Epidermal melanocyte (primary cell): ENCODE measurements around the gene TNNC1.
A peak's percentile ranks its signal among the peaks of the same experiment; 100 is the strongest.

ENCODE experiments used
- DNase-seq: peaks from one replicate; pipeline ENCODE4 v3.0.0; 2011; ENCODE audit warnings: low spot score; ENCODE audit not compliant: insufficient read length

The TNNC1 gene

DNA sequence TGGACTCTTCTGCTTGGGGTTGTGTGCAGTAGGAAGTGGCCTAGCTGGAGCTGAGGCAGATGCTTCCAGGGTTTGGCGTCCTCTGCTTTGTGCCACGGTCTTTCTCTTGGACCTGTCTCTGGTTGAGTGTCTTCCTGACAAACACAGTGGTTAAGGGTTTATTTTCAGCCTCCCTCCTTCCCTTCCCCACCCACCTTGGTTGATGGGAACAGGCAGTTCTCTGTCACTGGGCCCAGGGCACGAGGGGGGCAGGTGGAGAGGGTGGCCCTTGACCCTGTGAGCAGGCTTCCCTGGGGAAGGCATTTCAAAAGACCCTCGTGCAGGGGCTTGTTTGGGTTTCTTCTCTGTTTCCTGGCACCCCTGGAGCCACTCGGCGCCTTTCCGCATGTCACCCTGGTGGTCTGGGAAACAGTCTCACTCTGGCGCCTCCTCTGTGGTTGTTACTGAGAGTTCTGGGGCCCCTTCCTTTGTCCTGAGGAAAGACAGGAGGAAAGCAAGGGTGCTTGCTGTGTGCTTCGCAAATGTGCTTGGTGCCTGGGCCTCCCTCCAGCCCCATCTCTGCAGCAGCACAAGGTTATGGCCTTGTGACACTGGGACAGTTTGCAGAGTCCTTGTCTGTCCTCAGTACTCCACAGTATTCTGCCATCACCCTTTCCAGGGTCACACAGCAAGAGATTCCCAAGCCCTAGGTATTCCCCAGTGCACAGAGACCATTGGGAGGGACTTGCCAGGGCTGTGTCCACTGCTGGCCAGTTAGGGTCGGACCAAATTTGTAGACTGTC is 31.0 kb upstream of the TNNC1 start:
- no peak for DNase-seq

DNA sequence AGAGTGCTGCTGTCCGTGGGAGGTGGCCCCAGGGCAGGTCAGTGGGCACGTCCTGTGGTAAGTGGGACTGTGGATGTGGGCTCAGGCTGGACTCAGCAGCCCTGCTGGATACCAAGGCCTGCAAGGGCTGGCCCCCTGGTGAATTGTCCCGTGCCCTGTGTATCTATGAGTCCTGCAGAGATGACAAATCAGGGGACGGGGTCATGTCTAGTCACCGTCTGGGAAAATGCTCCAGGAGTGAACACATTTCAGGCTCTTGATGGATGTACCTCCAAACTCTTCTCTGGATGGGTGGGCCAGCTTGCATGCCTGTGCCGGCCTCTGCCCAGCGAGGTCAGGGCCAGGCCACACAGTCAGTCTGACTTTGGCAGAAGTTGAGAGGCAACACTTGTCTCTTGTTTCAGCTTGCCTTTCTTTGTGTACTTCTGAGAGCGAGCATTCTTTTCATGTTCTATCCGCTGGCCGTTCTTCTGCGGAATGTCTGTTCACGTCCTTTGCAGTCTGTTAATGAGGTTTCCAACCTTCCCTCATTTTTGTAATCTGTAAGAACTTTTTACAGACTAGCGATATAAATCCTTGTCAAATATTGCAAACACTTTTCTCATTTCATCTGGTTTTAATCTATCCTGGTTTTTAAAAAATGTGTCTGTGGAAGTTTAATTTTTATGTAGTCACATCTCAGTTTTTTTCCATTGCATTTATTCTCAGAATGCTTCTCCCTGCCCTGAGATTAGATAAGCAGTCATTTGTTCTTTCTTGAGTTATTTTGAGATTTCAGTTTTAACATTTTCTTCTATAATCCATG is 29.9 kb upstream of the TNNC1 start:
- DNase-seq: peak; percentile 41

- DNase-seq: no peak
Observed at GRCh38 chr3:52483081-52483480, 29.2 kb upstream of the TNNC1 start.

DNA sequence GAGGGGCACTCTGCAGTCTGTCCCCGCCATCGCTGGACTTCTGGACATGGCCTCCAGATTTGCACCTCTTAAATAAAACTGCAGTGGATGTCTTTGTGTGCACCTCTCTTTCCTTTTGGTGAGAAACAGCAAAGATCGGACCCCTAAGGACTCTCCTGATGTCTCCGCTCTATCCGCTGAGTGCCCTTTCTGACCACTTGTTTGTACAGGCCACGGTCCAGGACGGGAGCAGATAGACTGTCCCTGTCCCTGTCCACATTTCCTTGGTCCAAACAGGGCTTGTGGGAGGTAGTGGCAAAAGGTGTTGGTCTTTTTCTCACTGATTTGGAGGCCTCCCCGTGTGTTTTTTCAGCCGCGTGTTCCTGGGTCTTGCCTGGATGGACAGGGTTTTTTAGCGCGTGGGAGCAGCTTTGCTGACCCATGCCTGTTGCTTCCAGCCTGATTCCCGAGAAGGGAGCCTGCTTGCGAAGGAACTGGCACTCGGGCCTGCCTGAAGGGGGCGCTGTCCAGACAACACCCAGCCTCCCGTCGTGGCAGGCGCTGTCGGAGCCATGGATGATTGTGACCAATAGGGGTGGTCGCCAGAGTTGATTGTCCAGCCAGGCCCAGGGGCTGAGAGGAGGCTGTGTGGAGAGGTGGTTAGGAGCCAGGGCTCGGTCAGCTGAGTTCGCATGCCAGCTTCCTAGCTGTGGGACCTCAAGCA is 28.1 kb upstream of the TNNC1 start:
- no peak for DNase-seq

DNA sequence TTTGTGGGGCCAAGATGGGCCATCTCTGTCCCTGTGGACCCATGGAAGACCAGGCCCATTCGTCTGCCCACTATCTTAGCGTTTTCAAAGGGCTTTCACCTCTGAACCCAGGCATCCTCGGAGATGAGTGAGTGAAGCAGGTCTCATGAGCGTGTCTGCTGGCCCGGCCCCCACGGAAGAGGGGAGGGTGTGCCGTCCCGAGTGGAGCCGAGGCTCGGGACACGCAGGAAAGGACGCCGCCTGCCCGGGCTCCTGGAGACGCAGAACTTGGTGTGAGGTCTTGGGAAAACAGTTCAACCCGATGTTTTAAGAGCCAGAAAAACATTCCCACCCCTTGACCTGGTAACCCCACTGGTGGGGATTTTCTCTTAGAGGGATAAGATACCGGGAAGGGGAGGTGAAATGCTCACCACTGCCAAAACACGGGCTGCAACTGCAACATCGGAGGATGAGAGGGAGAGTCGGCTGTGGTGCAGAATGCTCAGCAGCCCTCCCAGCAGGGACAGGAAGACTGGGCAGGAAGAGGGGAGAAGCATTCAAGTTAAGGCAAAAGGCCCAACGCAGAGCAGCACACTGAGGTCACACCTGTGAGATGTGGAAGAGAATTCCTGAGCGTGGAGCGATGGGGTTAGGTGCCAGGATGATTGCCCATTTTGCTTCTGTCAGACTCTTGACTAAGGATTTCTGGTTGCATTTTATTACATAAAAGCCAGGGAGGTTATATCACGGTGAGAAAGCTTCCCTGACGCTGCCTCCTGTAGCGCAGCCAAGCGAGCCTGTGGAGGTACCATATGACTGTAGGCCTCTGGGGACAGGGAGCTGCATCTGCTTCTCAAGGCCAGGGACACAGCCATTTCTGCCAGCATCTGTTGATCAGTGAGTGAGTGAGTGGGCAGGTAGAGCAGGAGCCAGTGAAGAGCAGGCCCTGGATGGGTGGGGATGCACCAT is 27.2 kb upstream of the TNNC1 start:
- no peak for DNase-seq

DNA sequence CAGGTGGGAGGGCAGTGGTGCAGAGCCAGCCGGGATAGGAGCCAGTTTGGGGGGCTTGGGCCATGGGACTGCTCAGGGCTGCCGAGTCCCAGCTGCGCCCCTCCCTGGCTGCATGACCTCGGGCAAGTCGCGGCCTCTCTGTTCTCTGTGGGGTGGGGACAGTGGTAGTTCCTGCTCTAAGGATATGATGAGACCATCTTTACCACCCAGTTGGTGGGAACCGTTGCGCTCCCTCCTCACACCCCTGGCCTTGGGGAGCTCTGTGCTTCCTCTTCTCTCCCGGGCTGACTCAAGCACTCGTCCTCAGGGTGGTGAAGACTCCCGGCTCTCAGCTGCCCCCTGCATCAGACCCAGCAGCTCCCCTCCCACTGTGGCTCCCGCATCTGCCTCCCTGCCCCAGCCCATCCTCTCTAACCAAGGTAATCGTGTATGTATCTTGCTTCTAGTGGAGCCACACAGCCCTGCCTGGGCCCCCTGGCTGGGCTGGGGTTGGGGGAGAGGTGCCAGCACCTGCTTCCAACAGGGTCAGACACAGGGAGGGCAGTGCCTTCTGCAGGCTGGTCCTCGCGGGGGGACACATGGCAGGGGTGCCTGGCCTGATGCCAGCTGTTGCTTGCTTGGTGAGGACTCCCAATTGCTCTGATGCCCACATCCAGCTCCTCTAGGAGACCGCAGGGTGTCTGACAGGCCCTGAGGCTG is 26.2 kb upstream of the TNNC1 start:
- DNase-seq: no peak

- DNase-seq: no peak
Observed at GRCh38 chr3:52479037-52479876, 25.4 kb upstream of the TNNC1 start.

- no peak for DNase-seq
Observed at GRCh38 chr3:52477796-52478095, 23.9 kb upstream of the TNNC1 start.

DNA sequence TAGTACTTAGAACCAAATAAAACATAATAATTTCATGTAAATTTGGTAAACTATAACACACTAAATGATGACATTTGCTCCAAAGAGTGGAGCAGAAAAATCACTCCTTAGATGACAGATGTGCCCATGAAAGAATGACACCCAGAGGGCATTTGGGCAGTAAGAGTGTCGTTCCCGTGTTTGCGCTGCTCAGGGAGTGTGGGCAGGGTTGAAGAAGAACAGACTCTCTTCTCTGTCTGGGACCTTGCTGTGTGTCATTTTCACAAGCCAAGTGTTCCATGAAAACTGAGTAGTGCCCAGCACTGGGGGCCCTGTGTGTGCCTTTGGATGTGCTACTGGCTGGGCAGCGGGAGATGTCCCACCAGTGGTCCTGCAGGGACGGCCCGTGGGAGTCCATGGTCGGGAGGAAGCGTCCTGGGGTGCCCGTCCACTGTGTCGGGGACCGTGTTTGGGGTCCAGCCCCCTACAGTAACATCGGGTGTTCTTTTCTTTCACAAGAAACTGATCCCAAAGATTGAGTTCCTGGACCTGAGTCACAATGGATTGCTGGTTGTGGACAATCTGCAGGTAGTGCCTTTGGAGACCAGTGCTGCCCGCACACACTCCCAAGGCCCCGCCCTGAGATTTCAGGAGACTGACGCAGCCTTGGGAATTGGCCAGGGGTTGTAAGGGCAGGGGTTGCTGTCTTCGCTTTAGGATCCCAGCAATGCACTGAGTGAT is 23.4 kb upstream of the TNNC1 start:
- DNase-seq: no peak

GRCh38 chr3:52473026-52473425 is 19.2 kb upstream of the TNNC1 start:
- no peak for DNase-seq

DNA sequence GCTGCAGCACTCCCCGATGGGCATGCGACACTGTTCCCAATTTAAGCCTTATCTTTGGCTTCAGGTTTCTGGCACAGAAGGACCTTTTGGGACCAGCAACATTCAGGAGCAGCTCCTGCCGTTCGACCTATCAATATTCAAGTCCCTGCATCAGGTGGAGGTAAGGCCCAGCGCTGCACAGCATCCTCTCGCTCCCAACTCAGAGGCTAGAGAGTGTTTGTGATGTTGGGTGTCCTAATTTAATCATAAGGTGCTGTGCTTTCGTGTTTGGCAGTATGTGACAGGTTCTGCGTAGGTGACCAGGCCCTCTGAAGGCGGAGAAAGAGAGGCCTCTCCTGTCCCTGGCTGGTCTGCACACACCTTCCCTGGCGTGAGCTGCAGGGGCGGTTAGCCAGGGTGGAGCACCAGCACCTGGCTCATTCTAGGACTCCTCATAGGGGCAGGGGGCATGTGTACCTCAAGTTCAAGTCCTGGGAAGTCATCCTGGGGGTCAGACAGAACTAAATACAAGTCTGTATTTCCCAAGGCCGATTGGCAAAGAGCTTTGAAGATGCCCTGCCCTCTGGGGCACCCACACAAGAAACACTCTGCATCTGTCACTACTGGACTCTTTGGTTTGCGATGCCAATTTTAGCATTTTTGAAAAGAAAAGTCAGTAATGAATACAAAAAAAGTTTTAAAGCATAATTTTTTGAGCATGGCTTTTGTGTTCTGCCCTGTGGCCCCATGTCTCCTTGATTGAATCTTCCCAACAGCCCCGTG is 18.6 kb upstream of the TNNC1 start:
- no peak for DNase-seq

DNA sequence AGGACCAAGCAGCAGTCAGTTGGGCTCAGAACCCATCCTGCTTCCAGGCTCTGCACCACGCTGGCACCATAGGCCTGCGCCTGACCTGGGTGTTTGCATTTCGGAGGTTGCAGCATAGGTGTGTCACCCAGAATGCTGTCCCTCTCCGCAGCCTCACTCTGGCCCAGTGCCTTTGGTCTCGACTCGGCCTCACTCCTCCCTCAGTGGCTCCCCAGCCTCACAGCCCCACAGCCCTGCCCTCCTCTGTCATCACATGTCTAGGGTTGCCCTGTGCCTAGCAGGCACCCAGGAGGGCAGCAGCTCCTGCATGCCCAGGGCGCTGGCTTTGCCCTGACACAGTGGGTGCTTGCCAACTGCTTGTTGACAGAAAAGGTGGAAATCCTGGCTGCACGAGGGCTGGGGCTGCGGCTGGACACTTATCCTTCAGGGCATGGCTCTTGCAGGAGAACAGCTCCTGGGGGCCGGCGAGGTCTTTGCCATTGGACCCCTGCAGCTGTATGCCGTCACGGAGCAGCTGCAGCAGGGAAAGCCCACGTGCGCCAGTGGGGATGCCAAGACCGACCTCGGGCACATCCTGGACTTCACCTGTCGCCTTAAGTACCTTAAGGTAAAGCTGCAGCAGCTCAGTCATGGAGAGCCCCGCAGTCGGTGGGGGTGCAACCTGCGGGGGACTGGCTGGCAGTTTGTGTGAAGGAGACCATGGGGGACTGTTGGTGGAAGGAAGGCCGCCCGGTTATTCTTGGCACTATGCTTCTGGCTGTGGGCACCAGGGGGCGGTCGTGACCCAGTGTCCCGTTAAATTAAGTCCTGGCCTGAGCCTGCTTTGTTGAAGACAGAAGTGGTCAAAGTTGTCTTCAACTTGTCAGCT is 17.8 kb upstream of the TNNC1 start:
- DNase-seq: peak; percentile 57

DNA sequence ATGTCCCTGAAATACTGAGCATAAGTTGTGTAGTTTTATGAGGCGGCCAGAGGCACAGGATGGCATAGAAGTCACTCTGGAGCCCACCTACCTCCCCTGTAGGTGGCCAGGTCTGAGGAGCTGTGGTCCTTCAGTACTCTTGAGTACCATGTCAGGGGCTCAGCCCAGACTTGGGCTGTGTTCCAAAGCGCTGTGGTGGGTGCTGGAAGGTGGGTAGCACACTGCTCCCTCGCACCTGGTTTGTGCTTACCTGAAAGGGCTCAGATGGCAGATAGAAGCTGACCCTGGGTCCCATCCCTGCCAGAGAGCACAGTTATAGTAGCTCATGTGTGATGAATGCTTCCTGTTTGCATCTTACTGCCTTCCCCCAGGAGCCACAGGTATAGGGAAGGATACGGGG is 17.1 kb upstream of the TNNC1 start:
- no peak for DNase-seq

DNA sequence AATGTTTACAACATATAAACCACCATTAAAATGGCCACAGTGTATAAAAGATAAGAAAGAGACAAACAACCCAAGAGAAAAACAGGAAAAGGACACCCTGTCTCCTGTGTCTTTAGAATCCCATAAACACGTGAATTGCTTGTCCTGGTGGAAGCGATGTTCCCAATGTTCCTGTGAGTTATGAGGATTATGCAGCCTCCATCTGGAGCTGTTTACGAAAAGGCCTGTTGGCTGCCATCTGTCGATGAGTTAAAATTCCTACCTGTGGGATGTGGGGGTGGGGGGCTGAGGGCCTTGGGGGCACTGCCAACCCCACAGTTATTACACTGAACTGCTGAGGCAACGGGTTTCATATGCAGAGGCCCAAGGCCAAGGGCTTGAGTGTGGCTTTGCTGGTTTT is 15.2 kb upstream of the TNNC1 start:
- no peak for DNase-seq

DNA sequence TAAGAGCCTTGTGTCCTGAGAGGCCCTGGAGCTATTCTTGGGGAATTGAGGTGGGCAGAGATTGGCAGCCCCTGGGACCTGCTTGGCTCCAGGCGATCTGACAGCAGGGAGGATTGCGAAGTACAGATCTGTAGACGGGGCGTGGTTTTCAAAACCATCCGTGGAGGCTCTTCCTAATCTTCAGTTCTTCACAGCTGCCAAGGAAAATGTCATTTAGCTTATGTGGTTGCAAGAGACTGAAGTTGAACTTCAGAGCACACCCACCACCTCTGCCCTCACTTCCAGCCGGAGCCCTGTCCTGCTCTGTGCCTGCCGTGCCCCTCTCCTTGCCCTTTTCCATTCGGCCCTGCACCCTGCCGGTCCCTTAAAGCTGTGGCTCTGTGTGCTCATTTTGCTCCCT is 14.5 kb upstream of the TNNC1 start:
- no peak for DNase-seq

GRCh38 chr3:52463416-52463815 is 9.6 kb upstream of the TNNC1 start:
- DNase-seq: no peak

DNA sequence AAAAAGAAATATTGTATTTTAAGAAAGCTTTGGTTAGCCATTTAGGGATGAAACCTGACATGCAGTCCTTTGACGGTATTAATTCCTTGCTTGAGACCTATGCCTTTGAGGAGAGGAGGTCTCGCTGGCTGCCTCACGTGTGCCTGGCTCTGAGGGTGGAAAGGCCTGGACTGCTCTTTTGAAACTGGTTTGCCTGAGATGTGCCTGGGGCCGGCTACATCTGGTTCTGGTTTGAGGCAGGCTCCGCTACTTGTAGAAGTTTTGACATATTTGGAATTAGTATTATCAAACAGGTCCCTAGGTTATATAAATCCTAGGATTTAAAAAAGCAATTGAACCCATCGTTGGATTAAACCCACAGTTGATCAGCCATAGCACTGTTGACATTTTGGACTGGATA is 8.0 kb upstream of the TNNC1 start:
- DNase-seq: no peak
